ENCODE results near the gene TMPRSS12.
"Not testable (repeated sequence)": the region's sequence is repeated elsewhere in the genome, so short reads cannot be mapped to it uniquely, and the experiment has no call there.

TMPRSS12 gene

GRCh38 chr12:50859621-50860310 is 17.0 kb downstream of the TMPRSS12 start:
- DNase-seq: no peak

GRCh38 chr12:50862316-50862715 is 19.6 kb downstream of the TMPRSS12 start:
- no peak for DNase-seq

GRCh38 chr12:50865266-50865665 is 22.5 kb downstream of the TMPRSS12 start:
- DNase-seq: no peak

GRCh38 chr12:50868881-50869280 is 26.2 kb downstream of the TMPRSS12 start:
- not testable (repeated sequence) for DNase-seq

- DNase-seq: no peak
These were observed 39.8 kb downstream of the TMPRSS12 start for GRCh38 chr12:50882563-50882962.

- DNase-seq: no peak
These were observed 44.5 kb downstream of the TMPRSS12 start for GRCh38 chr12:50887191-50887590.

GRCh38 chr12:50888666-50889065 is 45.9 kb downstream of the TMPRSS12 start:
- DNase-seq: no peak

- DNase-seq: no peak
These were observed 51.5 kb downstream of the TMPRSS12 start for GRCh38 chr12:50894241-50894640.

GRCh38 chr12:50901685-50902113 is 59.0 kb downstream of the TMPRSS12 start:
- no peak for DNase-seq

- not testable (repeated sequence) for DNase-seq
These were observed 65.8 kb downstream of the TMPRSS12 start for GRCh38 chr12:50908479-50908878.

- DNase-seq: not testable (repeated sequence)
These were observed 69.6 kb downstream of the TMPRSS12 start for GRCh38 chr12:50912361-50912760.

- DNase-seq: no peak
These were observed 70.5 kb downstream of the TMPRSS12 start for GRCh38 chr12:50913224-50913623.

- no peak for DNase-seq
These were observed 72.3 kb downstream of the TMPRSS12 start for GRCh38 chr12:50914872-50915484.

- no peak for DNase-seq
These were observed 73.6 kb downstream of the TMPRSS12 start for GRCh38 chr12:50916292-50916691.

GRCh38 chr12:50918584-50919316 is 76.0 kb downstream of the TMPRSS12 start:
- DNase-seq: no peak

- DNase-seq: no peak
These were observed 80.1 kb downstream of the TMPRSS12 start for GRCh38 chr12:50922820-50923219.

GRCh38 chr12:50923361-50924130 is 80.8 kb downstream of the TMPRSS12 start:
- DNase-seq: no peak

GRCh38 chr12:50924131-50924438 is 81.4 kb downstream of the TMPRSS12 start:
- DNase-seq: no peak

GRCh38 chr12:50924439-50925341 is 82.0 kb downstream of the TMPRSS12 start:
- peak; percentile 75 to 88 for DNase-seq

- peak in 1 of 2 experiments; percentile 51 for DNase-seq
These were observed 82.6 kb downstream of the TMPRSS12 start for GRCh38 chr12:50925342-50925651.

- DNase-seq: no peak
These were observed 83.2 kb downstream of the TMPRSS12 start for GRCh38 chr12:50925920-50926319.

- peak in 1 of 2 experiments; percentile 29 for DNase-seq
These were observed 83.7 kb downstream of the TMPRSS12 start for GRCh38 chr12:50926415-50926814.

Data from NCI-H524 (cell line).